Measurements from ENCODE around the gene AQP2.
"Not testable (repeated sequence)": the region's sequence is repeated elsewhere in the genome, so short reads cannot be mapped to it uniquely, and the experiment has no call there.

Gene AQP2

GRCh38 chr12:49971141-49971540, 20.6 kb downstream of the AQP2 start:
- no peak for DNase-seq

GRCh38 chr12:49972129-49972528, 21.6 kb downstream of the AQP2 start:
- no peak for DNase-seq

DNA sequence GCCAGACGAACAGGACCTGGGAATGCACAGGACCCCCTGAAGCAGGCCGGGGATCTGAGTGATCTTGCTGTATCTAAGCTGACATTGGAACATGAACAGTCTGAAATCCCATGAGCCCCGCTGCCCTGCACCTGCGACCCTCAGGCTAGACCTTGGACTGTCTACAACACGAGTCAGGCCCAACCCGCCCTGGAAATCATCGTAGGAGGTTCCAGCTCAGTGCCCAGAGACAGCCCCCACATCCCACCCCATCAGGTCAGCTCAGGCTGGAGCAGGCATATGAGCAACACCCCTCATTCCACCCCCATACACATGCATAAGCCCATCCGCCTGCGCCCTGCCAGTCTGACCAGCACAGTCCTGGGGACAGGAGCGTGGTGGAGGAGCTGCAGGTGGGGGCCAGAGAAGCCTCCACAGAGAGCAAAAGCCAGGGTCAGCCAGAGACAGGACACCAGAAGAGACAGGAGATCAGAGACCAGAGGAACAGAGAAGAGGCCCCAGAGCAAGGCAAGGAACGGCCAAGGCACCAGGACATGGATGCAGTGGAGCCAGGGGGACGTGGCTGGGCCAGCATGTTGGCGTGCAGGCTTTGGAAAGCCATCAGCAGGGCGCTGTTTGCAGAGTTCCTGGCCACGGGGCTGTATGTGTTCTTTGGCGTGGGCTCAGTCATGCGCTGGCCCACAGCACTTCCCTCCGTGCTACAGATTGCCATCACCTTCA, 22.3 kb downstream of the AQP2 start, which contains the start of gene AQP6:
Gene AQP6, plus strand, starts transcription at position 307 of the 720 bp plus-strand sequence. Its CDS starts 227 bp downstream, at position 534.
- DNase-seq, result no peak

DNA sequence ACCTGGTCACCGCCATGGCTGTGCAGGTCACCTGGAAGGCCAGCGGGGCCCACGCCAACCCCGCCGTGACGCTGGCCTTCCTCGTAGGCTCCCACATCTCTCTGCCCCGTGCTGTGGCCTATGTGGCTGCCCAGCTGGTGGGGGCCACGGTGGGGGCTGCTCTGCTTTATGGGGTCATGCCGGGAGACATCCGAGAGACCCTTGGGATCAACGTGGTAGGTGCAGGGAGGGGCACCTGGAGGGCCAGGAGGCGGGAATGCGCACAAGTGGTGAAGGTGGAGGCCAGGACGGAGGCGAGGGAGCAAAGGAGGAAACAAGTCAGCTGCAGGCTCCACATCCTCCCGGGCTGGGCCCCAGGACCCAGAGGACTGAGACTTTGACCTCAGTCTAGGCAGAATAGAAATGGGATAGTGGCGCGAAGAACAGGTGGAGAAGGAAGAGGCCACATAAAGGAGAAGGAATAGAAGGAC, 22.9 kb downstream of the AQP2 start:
- no peak for DNase-seq

GRCh38 chr12:49974231-49974675, 23.7 kb downstream of the AQP2 start:
- DNase-seq, result peak; percentile 14

- DNase-seq, result no peak
Measured at GRCh38 chr12:49974677-49975317, 24.3 kb downstream of the AQP2 start.

DNA sequence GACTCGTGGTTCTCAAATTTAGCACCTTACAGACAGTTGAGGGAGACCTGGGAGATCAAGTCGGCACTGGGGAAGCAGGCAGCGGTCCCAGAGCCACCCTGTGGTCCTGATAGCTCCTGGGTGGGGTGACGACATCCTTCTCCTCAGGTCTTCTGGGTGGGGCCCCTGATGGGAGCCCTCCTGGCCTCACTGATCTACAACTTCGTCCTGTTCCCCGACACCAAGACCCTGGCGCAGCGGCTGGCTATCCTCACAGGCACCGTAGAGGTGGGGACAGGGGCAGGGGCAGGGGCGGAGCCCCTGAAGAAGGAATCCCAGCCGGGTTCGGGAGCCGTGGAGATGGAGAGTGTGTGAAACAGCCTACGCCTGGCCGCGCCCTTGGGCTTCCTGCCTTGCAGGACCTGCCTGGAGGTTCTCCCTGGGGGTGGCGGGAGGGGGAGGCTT, 24.8 kb downstream of the AQP2 start:
- DNase-seq, result no peak

DNA sequence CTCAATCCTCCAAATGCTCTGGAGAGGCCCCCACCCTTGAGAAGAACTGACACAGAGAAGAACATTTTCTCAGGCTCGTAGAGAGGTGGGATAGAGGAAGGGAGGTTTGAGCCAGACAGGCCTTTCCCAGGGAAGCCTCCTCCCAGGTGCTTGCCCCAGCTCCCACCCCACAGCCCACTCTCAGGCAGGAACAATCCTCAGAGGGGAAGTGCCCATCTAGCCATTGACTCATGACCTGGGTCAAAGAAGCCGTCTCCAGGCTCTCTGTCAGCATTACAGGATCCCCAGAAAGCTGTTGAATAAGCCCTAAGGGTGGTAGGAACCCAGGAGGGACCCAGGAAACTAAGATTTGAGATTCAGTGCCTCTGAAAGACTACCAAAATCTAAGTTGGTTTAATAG, 26.0 kb downstream of the AQP2 start:
- no peak for DNase-seq

GRCh38 chr12:49978125-49978524, 27.6 kb downstream of the AQP2 start:
- DNase-seq, result no peak

DNA sequence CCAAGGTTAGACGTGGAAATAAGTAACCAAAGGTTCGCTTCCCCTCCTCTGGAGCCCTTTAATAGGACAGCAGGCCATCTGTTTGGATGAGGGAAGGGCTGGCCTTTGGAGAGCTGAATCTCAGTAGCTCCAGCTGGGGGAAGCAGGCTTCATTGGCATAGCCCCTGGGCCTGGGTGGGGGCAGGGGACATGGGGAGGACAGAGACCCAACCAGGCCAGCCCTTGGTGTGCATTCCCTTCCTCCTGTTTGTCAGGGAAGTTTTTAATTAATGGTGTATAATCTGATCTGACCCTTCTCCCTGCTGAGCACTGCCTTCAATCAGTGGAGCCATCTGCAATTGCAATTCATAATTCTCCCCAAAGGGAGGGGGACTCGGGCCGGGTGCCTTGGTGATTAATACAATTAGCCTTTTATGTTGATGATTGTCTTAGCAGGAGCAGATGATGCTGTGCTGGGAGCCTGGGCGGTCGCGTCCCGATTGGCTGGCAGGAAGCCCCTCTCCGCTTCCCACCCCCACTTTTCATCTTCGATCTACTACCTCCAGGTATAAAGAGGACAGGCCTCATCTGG, 28.6 kb downstream of the AQP2 start:
- DNase-seq, result no peak

DNA sequence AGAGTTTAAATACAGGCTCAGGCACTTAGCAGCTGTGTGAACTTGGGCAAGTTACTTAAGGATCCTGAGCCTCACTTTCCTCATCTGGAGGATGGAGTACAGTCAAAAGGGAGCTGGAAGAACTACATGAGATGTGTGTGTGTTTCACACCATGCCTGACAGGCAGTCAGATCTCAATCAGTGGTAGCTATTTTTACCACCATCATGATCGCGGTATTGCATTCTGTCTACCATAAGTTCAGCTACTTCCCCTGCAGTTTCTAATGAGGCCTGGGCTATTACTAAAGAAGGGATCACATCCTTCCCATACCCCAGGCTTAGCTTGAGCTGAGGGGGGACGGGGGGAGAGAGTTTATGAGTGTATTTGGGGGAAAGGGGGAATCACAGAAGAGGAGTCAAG, 29.3 kb downstream of the AQP2 start:
- DNase-seq, result peak; percentile 53

DNA sequence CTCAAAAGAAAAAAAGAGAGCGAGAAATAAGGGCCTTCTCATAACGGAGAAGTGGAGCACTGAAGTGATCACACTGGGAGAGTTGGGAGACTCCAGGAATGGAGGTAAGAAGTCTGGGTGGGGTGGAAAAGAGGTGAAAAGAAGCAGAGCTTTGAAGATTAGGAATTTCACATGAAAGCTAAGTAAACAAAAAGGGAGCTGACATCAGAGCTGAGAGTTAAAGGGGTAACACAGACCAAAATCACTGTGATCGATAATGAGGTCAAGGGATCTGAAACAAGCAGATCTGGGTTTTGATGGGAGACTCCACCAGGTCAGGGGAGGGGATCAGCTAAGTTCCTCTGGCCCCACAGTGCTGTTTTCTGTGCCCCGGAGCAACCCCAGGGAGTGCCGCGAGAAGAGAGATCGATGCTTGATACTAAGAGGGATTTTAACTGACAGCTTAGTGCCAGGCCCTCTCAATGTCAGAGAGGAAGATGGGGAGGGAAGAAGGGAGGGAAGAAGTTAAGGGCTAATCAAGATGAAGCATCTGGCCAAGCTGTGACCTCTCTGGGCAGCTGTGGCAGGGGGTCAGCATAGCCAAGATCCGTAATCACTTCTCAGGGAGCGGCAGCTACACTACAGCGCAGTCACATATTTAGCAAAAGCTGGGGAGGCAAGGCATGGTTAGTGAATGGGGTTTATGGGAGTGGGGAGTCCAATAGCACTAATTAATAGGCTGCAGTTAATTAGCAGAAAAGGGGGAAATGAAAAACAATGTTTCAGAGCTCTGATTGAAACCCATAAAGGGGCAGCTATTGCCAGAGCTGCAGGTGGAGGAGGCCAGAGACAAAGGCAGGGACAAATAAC, 30.2 kb downstream of the AQP2 start:
- DNase-seq, result no peak

DNA sequence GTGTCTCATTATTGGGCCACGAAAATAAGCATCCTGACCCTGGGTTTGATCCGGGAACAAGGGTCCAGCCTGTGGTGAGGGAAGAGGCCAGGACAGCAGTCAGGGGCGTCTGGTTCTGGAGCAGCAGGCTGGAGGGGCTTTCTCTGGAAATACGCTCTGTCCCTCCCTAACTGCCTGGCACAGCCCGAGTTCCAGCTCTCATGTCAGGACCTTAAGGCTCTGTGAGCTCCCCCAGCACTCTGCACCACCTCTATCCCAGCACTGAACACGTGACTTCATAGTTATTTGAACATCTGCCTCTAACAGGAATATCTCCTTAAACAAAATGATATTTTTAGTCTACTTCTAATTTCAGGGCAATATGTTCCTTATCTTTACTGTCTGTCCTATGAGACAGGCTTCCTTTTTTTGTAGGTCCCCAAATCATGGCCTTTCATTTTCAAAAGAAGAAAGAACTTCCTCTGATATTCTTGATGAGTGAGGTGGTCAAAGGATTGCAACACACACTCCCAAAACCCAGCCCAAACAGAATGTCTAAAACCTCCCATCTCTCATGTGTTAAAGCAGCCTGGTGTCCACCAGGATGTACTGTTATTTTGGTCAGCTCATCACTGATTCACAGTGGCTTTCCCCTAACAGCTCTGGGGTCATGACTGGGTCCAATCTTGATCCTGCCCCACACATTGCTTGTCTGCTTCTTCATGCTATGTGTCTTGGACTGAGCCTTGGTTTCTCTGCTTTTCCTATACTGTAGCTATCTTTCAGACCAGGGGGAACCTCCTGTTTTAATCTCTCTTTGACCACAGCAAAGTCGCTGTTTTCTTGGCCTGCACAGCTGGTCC, 31.9 kb downstream of the AQP2 start:
- DNase-seq, result peak; percentile 81

GRCh38 chr12:49983892-49984291, 33.4 kb downstream of the AQP2 start:
- DNase-seq, result peak; percentile 68

DNA sequence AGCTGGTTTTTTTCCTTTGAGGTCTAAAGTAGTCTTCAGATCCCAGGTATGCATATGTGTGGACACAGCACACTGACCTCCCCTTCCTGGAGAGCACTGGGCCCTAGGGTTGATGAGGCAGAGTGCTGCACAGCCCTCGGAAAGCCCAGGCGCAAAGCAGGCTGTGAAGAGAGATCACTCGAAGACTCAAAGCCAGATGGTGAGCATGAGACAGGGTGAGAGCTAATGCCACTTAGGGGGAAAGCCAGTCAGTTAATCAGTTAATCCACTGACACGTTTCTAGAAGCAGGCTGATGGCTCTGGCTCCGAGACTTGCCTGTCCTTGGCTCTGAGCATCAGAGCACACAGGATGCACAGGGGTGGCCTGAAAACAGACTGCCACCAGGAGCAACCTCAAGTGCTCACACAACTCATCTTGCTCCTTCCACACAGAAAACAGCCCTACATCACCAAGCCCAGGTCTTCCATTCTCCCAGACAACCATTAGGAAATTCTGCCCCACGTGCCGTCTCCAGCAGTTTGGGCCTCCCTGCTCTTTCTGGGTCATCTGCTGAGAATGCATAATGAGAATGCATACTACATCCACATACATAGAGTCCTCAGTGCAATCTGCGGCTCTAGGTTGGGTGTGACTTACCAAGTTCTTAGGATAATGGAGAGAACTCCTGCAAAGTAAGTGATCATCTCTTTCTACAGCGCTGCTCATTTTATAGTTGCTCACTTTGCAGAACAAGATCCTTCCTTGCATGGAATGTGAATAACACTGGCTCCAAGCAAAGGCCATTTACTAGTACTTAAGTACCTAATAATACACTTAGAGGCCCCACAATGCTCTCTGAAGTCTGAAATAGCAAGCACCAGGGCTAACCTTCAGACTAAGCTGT, 34.2 kb downstream of the AQP2 start:
- DNase-seq, result no peak

- no peak for DNase-seq
Measured at GRCh38 chr12:49985981-49986380, 35.4 kb downstream of the AQP2 start.

DNA sequence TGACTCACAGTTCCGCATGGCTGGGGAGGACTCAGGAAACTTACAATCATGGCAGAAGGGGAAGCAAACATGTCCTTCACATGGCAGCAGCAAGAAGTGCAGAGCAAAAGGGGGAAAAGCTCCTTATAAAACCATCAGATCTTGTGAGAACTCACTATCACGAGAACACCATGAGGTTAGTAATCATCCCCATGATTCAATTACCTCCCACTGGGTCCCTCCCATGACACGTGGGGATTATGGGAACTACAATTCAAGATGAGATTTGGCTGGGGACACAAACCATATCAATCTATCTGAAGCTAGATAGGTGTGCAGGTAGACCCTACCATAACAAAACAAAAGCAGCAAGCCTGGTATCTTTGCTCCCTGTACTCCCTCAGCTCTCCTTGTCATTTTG, 35.9 kb downstream of the AQP2 start:
- not testable (repeated sequence) for DNase-seq

GRCh38 chr12:49987625-49988303, 37.2 kb downstream of the AQP2 start:
- DNase-seq, result peak; percentile 83

GRCh38 chr12:49989400-49989799, 38.9 kb downstream of the AQP2 start:
- not testable (repeated sequence) for DNase-seq

DNA sequence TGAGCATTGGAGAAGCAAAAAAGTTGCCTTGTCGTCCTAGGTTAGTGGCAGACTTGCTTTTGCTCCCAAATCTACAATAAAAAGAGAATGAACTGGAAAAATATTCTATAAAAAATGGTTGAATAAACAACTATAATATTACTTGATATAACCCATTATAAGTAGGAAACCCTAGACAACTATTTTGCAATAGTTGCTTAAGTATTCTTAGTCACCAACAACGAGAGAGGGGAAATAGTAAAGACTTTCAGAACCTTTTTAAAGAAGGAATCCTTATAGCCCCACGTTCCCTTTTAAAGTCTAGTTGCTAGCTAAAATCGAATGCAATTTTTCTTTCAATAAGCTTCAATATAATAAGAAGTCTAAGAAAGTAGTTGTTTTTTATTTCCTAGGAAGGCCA, 39.7 kb downstream of the AQP2 start:
- DNase-seq, result peak; percentile 75

Measured in MV-4-11 (cell line).